NOMO-1 treated with DMSO at 0.1 percent for 48 hours (cell line): ENCODE data around the gene ANKS1A.
A peak's percentile ranks its signal among the peaks of the same experiment; 100 is the strongest.
"Not testable (repeated sequence)": the region's sequence is repeated elsewhere in the genome, so short reads cannot be mapped to it uniquely, and the experiment has no call there.

ENCODE experiments used
- DNase-seq: peaks from one replicate; lab custom pipeline; 2025; ENCODE audit not compliant: unreplicated experiment; lab: John Stamatoyannopoulos, UW

ANKS1A gene

DNA sequence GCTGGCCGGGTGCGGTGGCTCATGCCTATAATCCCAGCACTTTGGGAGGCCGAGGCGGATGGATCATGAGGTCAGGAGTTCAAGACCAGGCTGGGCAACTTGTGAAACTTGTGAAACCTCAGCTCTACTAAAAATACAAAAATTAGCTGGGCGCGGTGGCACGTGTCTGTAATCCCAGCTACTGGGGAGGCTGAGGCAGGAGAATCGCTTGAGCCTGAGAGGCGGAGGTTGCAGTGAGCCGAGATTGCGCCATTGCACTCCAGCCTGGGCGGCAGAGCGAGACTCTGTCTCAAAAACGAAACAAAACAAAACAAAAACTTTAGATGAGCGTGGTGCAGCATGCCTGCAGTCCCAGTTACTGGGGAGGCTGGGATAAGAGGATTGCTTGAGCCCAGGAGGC is 3.2 kb upstream of the ANKS1A start:
- not testable (repeated sequence) for DNase-seq

DNA sequence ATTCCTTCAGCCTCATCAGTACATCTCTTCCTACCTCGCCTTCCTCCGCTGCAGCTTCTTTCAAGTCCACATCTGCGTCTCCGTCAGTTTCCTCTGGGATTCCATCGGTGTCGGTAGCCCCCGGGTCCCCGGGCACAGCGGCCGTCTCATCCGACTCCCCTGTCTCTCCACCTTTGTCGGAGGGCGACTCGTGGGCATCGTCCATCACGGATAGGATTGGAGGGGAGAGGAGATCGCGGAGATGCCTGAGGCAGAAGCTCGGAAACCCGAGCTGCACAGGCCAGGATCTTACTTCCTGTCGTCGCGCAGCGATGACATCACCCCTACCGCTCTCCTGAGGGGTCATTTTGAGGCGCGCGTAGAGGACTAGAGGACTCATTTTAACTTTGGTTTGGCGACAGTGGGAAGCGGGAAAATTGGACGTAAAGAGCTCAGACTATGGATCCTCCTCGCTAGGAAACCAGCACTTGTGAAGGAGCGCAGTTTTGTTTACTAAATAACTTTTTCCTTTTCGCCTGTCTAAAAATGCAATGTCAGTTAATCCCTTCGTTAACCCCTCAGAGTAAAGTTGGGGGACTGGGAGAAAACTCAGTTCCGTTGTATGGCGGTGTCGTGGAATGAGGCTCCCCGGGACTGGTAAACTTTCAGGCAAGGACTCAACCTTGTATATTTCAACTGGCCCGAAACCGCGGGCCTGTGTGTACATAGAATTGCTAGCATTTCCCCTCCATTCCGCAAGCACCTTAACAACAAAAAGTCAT is 1.1 kb upstream of the ANKS1A start, which contains the start of gene TAF11:
TSS of gene TAF11 (minus strand) at position 290 of the 761 bp plus-strand sequence. CDS start at position 205, 85 bp downstream.
- peak; percentile 89 for DNase-seq

DNA sequence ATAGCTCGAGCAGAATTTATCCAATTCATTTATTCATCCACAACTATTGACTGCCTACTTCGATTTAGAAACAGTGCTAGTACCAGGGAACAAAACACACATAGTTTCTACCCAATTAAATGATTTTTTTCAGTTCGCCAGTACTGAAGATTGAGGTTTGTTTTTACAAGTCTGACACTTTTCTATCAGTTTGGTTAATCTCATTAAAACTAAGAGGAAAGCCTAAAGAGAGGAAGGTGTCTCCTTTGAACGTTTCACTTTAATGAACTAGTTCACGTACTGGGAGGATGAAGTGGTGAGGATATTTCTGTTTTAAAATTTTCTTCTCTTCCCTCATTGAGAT is 570 bp upstream of the ANKS1A start:
- no peak for DNase-seq

DNA sequence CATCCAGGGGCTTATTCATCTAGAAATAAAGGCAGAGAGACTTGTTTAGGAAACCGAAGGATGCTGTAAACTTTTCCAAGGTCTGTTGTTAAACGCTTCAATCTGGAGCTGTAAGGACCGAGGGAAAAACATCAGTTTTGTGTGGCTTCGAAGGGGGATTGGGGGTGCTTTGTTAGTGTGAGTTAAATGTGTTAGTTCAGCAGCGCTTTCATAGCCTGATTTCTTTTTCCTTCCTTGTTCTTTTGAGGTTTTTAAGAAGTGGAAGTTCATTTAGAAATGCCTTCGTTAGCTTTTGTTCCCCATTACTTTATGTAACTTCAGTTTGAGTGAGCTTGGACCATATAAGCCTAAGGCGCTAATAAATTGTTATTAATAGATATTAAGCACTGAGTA is 1.5 kb downstream of the ANKS1A start:
- peak; percentile 74 for DNase-seq

DNA sequence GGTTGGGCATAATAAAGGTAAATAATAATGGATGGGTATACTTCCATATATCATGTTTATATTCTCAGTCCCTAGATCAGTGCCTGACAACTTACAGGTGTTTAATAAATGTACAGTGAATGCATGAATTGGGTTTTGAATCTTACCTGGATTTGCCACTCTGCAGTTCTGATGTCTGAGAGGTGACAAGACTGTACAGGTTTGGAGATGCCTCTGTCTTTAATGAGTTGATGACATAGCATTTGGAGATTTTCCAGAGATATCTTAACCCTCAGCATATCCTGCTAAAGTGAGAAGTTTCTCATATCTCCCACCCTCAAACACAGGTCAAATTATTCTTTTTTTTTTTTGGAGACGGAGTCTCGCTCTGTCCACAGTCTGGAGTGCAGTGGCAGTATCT is 2.2 kb downstream of the ANKS1A start:
- no peak for DNase-seq

DNA sequence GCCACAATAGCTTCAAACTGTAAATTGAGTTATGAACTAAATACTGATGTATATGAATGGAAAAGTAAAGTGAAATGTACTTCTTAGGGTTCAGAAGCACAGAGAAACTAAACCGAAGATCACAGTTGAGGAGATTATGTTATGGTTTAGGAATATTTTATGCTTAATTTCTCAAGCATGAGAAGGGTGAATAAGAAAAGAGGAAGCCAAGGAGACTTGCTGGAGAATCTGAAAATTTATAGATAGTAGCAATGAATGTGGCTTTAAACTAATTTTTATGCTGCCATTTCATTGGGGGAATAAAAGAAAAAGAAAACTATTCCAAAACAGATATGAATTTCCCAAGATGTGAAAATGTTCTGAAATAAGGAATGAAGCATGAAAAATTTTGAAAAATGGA is 5.6 kb downstream of the ANKS1A start:
- DNase-seq, result peak; percentile 9

DNA sequence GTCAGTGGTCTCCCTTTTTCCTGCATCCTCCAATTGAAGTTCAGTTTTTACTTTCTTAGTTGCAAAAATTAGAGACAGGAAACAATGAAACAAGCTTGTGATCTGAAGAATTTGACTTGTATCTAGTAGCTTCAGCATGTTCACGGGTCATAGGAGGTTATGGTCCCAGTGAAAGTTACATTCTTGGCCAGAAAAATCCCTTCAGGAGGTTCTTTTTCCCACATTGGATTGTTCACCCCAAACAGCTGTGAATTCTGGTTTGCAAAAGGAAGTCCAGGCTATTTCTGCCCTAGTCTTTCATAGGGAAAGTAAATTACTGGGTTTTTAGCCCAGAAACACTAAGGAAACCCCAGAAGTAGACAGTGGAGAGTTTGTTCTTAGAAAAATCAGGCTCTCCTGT is 8.1 kb downstream of the ANKS1A start:
- DNase-seq, result no peak

DNA sequence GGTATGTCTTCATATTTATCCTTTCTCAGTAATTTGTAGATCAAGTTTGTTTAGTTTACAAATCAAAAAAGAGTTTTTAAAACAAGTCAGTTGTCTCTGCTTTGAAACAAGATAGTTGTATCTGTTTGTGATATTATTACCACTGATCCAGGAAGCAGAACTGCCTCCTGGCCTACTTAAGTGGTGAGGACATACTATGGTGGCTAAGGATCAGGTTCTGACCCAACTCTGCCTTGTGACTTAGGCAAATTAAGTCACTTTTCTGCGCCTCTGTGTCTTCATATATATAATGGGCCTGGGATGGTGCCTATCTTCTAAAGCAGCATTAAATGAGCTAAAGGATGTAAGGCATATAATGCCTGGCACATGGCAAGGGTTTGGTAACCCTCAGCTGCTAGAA is 8.7 kb downstream of the ANKS1A start:
- DNase-seq, result no peak

DNA sequence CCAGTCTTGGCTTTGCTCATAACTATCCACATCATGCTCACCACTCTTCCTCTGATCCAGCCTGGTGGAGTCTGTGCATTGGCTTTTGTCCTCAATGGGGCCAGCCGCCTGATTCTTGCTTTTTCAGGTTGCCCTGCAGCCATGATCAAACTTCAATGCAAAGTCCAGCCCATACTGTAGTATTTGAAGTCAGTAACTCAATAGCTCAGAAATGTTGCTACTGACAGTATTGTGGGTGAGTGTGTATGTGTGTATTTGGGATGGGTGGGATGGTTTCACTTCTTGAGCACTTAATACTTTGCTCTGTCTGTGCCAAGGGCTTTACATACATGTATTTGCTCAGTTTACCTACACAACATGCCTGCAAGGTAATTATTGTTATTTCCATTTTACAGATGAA is 10.7 kb downstream of the ANKS1A start:
- DNase-seq, result not testable (repeated sequence)

DNA sequence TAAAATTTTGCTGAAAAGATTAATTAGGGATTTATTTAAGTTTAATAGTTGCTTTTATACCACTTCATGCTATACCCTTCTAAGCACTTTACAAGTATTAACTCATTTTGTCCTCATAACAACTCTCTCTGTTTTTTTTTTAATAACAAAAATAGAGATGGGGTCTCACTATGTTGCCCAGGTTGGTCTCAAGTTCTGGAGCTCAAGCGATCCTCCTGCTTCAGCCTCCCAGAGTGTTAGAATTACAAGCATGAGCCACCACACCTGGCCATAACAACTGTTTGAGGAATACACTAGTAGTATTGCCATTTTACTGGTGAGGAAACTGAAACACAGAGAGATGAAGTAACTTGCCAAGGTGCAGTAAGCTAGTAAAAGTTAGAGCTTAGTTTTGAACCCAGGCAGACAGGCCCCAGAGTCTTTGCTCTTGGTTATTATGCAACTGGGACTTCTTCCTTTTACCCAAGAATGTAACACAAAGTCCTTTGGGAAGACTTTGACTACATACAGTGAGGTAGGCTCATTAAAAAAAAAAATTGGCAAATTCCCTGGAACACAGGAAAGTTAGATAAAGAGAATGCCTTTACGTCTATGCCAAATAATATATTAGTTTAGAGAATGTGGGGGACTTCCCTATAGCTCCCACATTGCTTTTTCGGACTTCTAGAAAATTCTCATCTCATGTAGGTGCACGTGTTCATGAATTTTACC is 11.4 kb downstream of the ANKS1A start:
- DNase-seq, result no peak

DNA sequence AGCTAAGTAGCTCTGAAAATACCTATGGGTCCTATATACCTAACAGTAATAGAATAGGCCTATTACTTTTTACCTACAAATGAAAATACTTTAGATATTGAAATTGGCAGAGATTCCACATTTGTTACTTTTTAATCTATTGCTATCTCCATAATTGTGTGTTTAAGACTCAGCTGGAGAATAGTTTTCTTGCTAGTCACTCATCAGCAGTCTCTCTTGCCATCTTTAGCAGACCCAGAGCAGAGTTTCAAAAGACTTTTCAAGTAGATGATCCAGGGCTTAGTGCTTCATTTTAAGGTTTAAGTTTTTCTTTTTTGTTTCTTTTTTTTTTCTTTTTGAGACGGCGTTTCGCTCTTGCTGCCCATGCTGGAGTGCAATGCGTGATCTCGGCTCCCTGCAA is 12.9 kb downstream of the ANKS1A start:
- no peak for DNase-seq

DNA sequence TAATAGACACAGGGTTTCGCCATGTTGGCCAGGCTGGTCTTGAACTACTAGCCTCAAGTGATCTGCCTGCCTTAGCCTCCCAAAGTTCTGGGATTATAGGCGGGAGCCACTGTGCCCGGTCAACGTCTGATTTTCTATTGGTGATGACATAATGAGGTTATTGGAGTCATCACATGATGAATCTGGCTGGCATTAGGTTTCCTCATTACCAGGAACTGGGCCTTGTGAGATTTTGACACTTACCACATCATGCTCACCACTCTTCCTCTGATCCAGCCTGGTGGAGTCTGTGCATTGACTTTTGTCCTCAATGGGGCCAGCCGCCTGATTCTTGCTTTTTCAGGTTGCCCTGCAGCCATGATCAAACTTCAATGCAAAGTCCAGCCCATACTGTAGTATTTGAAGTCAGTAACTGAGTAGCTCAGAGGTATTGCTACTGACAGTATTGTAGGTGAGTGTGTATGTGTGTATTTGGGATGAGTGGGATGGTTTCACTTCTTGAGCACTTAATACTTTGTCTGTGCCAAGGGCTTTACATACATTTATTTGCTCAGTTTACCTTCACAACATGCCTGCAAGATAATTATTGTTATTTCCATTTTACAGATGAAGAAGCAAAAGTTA is 16.0 kb downstream of the ANKS1A start:
- DNase-seq, result no peak

DNA sequence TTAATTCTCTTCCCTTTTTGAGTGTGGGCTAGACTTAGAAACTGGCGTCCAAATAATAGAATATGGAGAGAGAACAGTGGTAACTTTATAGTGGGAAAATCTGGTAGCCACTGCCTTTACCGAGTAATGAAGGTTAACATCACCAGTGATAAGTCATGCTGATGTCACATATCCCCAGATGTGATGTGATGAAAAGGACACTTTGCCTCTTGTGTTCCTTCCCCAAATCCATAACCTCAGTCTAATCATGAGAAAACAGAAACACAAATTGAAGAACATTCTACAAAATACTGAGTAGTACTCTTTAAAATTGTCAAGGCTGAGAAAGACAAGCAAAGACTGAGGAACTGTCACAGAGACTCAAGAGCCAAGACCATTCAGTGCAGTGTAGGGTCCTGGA is 17.8 kb downstream of the ANKS1A start:
- no peak for DNase-seq

DNA sequence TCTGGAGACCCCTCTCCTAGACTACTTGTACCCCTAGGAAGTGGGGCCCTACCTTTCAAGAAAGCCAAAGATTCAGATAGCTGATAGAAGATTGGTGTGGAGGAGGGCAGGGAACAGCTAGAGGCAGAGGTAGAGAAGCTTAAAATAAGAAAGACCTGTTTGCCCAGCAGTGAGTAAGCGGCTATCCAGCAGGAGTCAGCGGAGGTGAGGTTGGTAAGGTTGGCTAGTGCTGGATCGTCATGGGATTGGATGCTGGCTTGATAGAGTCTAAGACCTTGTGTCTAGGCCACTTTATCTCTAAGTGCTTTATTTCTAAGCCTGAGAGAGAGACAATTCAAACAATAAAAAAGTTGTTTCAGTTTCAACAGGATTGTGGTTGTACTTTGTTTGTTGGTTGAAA is 19.1 kb downstream of the ANKS1A start:
- no peak for DNase-seq

DNA sequence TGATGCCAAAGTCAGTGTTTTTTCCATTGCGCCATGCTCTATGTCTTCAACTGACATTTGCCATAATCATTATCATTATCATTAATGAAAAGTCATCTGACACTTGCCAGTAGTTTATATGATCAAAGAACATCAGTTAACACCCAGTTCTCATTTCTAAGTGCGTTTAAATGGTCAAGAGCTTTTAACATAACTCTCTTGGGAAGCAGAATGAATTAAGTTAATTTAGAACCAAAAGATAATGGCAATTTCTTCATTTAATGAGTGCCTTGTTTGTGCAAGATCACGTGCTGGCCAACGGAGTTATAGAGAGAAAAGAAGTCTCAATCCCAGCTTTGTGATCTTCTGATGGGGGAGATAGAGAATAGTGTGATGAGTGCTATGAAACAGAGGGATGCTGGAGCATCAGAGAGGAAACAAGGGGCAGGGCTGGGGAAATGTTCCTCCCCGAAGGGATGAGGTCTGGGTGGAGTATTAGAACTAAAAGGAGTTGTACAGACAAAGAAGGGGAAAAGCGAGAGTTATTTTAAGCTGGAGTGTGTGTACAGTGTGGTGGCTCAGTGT is 20.3 kb downstream of the ANKS1A start:
- DNase-seq, result no peak

DNA sequence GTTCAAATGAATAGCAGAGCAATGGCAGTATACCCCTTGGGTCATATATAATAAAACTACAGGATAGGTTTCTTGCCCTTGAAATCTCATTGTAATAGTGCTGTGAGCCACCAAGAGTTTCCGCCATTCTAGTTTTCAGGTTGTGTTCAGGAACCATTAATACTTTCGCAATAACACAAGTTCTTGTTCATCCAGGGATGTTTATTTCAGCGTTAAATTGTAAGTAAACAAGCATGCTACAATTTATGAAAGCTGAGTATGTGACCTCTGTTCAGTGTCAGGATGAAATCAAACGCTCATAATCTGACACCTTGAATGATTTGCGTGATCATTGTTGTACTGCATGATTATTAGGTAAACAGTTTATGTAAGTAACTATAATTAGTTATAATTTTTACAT is 22.8 kb downstream of the ANKS1A start:
- no peak for DNase-seq

DNA sequence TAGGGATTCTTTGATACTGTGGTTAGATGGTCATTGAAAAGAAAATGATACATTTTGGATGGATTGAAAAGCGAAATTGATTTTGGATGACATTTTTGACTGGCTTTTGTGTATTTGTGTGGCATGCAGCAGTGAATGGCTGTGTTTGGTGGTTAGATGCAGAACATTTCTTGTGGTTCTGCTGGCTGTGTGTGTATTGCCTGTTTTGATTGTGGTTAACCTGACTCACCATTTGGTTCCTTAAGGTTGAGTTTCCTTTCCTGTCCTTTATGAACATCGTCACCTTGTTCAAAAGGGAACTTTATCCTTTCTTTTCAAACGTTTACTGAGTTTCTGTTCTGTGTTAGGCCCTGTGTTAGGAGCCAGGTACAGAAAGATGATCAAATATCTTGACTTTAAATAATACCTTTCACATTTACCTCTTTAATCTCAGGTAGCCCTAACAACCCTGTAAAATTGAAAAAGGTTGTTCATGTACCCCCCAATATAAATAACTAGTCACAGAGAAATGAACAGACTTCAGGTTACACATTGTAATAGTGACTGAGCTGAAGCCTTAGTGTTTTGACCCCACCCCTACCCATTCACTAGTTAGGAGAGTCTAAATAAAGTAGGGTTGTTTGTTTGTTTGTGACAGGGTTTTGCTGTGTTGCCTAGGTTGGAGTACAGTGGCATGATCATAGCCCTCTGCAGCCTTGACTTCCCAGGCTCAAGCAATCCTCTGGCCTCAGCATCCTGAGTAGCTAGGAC is 23.8 kb downstream of the ANKS1A start:
- DNase-seq, result peak; percentile 65

DNA sequence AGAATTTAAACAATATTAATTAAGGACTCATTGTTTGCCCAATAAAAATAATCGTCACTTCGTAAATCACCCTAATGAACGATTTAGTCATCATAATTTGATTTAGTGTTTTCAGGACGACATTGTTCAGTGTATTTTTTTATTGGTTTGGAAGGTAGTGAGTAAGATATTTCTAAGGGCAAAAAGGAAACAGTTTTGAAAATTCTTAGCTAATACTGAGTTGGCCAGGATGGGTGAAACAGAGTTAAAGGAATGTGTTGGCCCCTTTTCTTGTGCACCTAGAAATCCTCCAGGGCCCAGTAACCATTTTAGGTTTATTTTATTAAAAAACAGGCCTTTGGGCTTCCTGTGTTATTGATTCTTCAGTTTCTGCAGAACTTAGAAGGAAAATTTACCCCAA is 25.3 kb downstream of the ANKS1A start:
- no peak for DNase-seq

DNA sequence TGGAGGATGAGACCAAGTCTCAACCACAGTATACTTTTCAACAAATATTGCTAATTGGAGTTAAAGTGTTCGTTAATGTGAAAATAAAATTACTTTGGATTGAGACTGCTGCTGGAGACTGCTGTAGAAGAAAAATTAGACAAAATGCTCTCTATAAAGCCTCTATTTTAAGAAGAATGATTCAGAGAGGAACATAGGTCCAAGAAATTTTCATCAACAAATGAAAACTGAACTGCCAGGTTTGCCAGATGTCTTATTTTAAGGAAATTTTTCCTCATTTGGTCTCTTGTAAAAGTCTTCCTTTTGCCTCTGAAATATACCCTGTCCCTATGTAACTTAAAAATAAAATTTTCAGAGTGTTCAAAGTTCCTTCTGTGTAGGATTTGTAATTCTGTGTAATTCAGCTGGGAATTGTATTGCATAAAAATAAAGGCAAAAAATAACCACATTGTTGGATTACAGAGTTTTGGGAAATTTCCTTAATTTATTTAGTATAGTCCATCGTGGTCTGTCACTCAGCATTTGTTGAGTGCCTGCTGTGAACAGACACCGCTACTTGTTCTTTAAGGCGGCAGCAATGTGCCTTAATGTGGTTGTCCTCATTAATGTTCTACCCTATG is 27.4 kb downstream of the ANKS1A start:
- DNase-seq, result no peak

DNA sequence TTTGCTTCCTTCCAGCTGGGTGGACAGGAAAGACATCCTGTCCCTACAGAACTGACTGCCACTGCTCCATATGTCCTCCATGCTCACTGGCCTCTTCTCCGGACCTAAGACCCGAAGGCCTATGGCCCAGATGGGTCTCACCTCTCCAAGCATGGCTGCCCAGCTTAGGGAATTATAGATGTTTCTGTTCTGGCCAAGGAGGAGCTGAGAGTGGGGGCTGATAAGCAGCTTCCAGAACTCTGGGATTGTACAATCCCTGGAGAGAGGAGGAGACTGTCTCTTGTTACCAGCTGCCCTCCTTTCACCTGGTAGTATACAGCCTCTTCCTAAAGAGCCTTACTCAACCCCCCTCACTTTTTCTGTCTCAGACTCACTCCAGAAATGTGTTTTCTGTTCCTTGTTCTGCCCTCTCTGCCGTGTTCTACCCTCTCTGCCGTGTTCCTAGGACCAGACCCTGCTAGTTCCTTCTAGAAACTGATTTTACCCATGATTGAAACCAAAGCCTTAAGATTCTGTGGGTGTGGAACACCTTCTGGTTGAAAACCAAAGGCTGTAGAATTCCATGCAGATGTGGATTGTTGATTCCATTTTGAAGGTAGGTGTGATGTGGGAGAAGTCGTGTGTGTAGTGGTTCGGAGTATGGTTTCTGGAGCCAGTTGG is 28.7 kb downstream of the ANKS1A start:
- no peak for DNase-seq
